ENCODE data around the gene TMCC2.

TMCC2 gene

GRCh38 chr1:205316161-205316566, 88.4 kb downstream of the TMCC2 start:
- Histone ChIP-seq H3K4me1 (ENCODE audit: control insufficient read depth, low read length) (peaks cover 89% of the 10 kb centered on the region), H3K79me2 (ENCODE audit: control insufficient read depth, low read length) (peaks cover 100% of the 10 kb centered on the region)

GRCh38 chr1:205317311-205317917, 89.7 kb downstream of the TMCC2 start:
- TF ChIP-seq EZH2phosphoT487 (IDR thresholded peaks at IDR 0.05; ENCODE audit: borderline replicate concordance, low read length) (no peak), CTCF (IDR thresholded peaks at IDR 0.05; ENCODE audit: low read depth, low read length, poor library complexity, severe bottlenecking) (peak; percentile 22)
- H3K27ac ChIP-seq (ENCODE audit: low read depth, low read length): peak overlapping the region; percentile 85
- H4K20me1 ChIP-seq (ENCODE audit: control insufficient read depth, insufficient read depth, low read depth, low read length): peaks cover 12% of the 10 kb centered on the region
- H3K27me3 ChIP-seq (ENCODE audit: control insufficient read depth, low read length): no peaks in the 10 kb centered on the region
- peaks cover 92% of the 10 kb centered on the region for H3K79me2 ChIP-seq (ENCODE audit: control insufficient read depth, low read length)
- H3K4me3 ChIP-seq (ENCODE audit: low read length): peak overlapping the region; percentile 99
- peaks cover 82% of the 10 kb centered on the region for H3K4me1 ChIP-seq (ENCODE audit: control insufficient read depth, low read length)
- H3K9me3 ChIP-seq (ENCODE audit: control insufficient read depth, insufficient read depth, low read length): no peaks in the 10 kb centered on the region
- no peaks in the 10 kb centered on the region for H3K9me2 ChIP-seq (replicated peaks; ENCODE audit: control insufficient read depth, low read length)
- peaks cover 55% of the 10 kb centered on the region for H3K36me3 ChIP-seq (ENCODE audit: control insufficient read depth, low read length)
- peak overlapping the region; percentile 89 for H3K4me2 ChIP-seq (ENCODE audit: low read length)
- peaks cover 15% of the 10 kb centered on the region for H3F3A ChIP-seq (ENCODE audit: control insufficient read depth, insufficient read depth)

More at GRCh38 chr1:205316161-205316566, 88.4 kb downstream of the TMCC2 start:
- Histone ChIP-seq H3K36me3 (ENCODE audit: control insufficient read depth, low read length) (peaks cover 64% of the 10 kb centered on the region), H3F3A (ENCODE audit: control insufficient read depth, insufficient read depth) (peaks cover 15% of the 10 kb centered on the region), H3K27me3 (ENCODE audit: control insufficient read depth, low read length) (no peaks in the 10 kb centered on the region), H3K4me3 (ENCODE audit: low read length) (peak overlapping the region; percentile 99), H3K9me2 (replicated peaks; ENCODE audit: control insufficient read depth, low read length) (no peaks in the 10 kb centered on the region), H3K27ac (ENCODE audit: low read depth, low read length) (peak overlapping the region; percentile 85), H4K20me1 (ENCODE audit: control insufficient read depth, insufficient read depth, low read depth, low read length) (peaks cover 12% of the 10 kb centered on the region), H3K4me2 (ENCODE audit: low read length) (peak overlapping the region; percentile 89), H3K9me3 (ENCODE audit: control insufficient read depth, insufficient read depth, low read length) (no peaks in the 10 kb centered on the region)
- no peak for TF ChIP-seq CTCF (IDR thresholded peaks at IDR 0.05; ENCODE audit: low read depth, low read length, poor library complexity, severe bottlenecking)
- TF ChIP-seq EZH2phosphoT487 (IDR thresholded peaks at IDR 0.05; ENCODE audit: borderline replicate concordance, low read length): no peak

- Histone ChIP-seq H3K36me3 (ENCODE audit: control insufficient read depth, low read length) (peaks cover 50% of the 10 kb centered on the region), H3K27ac (ENCODE audit: low read depth, low read length) (peak overlapping the region; percentile 85), H3K9me2 (replicated peaks; ENCODE audit: control insufficient read depth, low read length) (no peaks in the 10 kb centered on the region), H4K20me1 (ENCODE audit: control insufficient read depth, insufficient read depth, low read depth, low read length) (peaks cover 12% of the 10 kb centered on the region), H3K27me3 (ENCODE audit: control insufficient read depth, low read length) (no peaks in the 10 kb centered on the region), H3K4me1 (ENCODE audit: control insufficient read depth, low read length) (peaks cover 72% of the 10 kb centered on the region), H3K9me3 (ENCODE audit: control insufficient read depth, insufficient read depth, low read length) (no peaks in the 10 kb centered on the region), H3K4me2 (ENCODE audit: low read length) (peak overlapping the region; percentile 89), H3K79me2 (ENCODE audit: control insufficient read depth, low read length) (peaks cover 82% of the 10 kb centered on the region), H3K4me3 (ENCODE audit: low read length) (peak overlapping the region; percentile 99), H3F3A (ENCODE audit: control insufficient read depth, insufficient read depth) (peaks cover 15% of the 10 kb centered on the region)
- TF ChIP-seq EZH2phosphoT487 (IDR thresholded peaks at IDR 0.05; ENCODE audit: borderline replicate concordance, low read length) (no peak), CTCF (IDR thresholded peaks at IDR 0.05; ENCODE audit: low read depth, low read length, poor library complexity, severe bottlenecking) (no peak)
These were observed 90.7 kb downstream of the TMCC2 start for GRCh38 chr1:205318231-205318991.

All from DOHH2 (cell line).